HG03066 (cell line): ENCODE measurements around the gene RSPRY1.
"Not testable (repeated sequence)": the region's sequence is repeated elsewhere in the genome, so short reads cannot be mapped to it uniquely, and the experiment has no call there.

Experiments
- ATAC-seq: cut with Tn5 transposase; IDR thresholded peaks from one replicate; pipeline ENCODE4 v1.9.1; 2021; ENCODE audit warnings: low read depth; ENCODE audit not compliant: unreplicated experiment

The RSPRY1 gene

DNA sequence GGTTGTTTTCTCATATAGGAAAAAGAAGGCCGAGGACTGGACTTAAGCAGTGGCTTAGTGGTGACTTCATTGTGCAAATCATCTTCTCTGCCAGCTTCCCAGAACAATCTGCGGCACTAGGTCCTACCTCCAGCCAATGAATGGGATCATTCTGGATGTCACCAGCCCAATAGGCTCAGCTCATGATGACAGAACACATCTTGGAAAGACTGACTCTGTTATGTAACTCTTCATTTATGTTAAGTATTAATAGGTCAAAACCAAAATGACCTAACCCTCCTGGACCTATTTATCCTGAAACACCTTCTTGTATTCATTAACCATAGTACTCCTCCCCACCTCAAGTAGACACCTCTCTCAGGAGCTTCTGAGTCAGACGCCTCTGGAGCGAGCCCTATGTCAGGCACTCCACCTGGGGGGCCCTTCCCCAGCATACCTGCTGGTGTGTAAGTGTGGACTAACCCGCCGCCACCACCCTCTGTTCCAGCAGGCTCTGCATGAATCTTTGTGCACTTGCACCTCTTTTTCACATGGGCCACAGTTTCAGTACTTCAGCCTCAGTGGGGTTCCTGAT lies 66.1 kb downstream of the RSPRY1 start:
- ATAC-seq: no peak

DNA sequence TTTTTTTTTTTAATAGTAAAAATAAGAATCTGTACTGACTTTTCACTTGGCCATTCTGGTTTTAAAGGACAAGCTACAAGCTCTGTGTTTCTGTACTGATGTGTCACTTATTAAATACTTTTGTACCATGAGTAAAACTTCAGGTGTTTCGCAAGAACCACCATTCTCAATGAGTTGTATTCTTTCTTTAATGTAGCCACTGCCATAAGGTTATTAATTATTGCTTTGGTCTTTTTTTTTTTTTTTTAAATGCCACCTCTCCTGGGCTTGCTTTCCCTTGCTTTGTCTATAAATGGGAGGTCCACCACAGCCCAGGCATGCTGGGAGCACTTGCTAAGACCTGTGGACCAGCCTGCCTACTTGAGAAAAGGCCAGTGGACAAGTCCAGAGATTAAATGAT lies 67.3 kb downstream of the RSPRY1 start:
- no peak for ATAC-seq

DNA sequence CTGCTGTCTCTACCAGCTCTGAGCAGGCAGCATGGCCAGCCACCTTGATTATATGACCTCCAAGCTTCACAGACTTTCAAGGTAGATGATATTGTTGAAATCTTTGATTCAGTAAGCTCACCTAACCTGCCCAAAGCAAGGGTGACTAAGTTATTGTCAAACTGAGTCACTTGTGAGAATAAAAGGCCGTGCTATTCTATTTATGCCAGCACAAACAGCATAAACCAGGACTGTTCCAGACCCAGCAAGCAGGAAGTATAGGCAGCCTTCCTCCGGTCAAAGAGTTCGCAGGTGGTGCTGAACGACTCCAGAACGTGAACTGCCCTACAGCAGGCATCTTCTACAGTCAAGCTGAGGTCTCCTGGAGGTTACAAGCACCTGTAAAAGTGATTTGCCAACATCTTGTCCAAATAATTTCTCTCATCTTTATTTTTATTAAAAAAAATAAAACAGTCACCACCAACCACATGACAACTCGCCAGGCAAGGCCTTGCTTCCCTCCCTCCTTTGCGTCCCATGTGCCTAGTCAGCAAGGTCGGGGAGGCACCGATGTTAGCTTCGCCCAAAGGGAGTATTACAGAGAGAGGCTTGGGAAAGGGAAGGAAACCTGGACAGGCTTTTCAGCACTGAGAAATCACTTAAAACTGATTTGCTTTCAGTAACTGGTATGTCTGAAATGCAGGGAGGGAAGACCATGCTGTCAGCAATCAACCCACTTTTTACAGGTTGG lies 69.7 kb downstream of the RSPRY1 start:
- ATAC-seq: no peak

DNA sequence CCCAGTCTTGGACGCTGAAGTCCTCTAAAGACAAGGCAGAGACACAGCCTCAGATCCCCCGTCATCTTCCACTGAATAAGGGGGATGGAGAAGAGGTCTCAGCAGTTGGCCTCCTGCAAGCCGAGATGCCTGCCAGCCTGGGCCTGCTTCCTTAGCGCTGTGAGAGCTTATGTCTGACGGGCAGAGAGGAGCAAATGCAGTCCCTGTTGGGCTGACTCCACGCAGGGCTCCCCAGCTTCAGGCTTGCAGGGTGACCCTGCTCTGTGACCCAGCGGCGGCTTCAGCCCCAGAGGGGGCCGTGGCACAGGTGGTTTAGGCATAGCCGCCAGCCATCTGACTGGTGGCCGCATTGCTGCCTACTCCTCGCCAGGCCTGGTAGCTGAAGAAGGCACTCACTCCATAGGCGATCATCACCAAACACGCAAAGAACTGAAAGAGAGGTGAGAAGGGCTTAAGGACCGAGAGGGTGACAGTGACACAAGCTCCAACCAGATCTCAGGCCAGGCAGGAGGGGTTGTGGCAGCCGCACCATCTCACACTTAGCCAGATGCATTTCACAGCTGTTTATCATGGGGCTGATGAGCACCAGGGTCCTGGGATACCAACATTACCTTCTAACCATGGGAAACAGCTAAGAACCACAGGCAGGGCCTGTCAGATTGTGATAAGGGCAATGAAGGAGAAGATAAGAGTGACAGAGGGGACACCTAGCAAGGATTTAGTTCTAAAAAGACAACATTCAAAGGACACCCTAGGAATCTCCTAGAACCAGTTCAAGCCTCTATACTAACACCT lies 70.7 kb downstream of the RSPRY1 start:
- no peak for ATAC-seq

DNA sequence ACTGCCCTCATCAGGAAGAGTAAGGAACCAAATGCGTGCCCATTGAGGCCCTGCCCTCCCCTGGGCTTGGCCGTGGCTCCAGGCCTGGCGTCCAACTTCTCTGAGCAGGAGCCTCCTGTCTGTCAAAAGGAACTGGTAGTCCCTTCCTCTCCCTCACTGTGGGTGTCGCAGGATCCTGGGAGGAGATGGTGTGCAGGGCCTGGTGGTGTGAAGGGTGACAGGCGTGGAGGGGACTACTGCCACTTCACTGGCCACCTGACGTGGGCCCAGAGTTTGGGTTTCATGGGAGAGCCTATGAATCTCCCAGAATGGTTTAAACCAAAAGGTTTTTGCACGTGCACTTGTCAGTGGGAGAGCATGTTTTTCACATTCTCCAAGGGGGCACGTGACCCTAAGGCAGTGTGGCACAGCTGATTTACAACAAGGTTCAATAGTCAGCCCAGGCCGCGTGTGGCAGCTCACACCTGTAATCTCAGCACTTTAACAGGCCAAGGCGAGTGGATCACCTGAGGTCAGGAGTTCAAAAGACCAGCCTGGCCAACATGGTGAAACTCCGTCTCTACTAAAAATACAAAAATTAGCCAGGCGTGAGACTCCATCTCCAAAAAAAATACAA lies 71.4 kb downstream of the RSPRY1 start:
- ATAC-seq: no peak

DNA sequence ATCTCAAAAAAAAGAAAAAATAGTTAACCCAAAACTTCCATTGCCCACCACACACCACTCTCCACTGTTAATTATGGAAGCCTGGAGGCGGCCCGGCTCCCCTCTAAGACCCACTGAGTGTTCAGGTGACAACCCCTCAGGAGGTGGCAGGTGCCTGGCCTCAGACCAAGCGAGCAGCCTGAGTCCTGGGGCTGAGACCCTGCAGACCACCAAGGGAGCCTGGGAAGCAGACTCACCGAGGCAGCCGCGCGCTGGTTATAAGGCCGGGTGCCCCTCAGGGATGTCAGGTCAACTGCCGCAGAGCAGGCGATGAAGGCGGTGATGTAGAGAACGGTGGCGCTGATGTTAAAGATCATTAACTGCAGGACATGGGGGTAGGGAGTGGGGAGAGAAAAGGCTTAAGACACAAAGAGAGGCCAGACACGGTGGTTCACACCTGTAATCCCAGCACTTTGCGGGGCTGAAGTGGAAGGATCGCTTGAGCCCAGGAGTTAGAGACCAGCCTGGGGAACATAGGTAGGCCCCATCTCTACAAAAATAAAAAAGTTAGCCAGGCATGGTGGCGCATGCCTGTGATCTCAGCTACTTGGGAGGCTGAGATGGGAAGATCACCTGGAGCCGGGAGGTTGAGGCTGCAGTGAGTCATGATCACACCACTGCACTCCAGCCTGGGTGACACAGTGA lies 72.2 kb downstream of the RSPRY1 start:
- no peak for ATAC-seq

DNA sequence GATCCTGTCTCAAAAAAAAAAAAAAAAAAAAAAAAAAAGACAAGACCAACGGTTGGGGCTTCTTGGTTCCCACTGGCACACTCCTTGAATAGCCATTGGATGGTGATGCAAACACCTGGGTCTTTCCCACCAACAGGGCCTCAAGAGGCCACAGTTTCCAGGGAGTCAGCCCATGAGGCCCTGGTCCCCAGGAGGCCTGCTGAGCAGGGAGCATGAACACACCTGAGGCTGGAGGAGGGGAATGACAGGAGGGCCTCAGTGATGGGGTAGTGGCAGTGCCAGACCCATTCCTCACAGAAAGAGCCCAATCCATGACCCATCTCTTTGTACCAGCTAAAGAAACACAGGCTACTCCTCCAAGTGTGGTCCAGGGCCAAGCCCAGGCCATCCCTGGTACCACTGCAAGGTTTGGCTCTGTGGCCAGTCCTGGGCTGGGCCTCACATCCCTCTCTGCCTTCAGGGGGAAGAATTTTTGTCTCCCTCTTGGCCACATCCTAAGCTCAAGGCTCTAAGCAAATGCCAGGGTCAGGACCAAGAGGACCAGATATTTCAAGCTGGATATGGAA lies 72.9 kb downstream of the RSPRY1 start:
- ATAC-seq: no peak

DNA sequence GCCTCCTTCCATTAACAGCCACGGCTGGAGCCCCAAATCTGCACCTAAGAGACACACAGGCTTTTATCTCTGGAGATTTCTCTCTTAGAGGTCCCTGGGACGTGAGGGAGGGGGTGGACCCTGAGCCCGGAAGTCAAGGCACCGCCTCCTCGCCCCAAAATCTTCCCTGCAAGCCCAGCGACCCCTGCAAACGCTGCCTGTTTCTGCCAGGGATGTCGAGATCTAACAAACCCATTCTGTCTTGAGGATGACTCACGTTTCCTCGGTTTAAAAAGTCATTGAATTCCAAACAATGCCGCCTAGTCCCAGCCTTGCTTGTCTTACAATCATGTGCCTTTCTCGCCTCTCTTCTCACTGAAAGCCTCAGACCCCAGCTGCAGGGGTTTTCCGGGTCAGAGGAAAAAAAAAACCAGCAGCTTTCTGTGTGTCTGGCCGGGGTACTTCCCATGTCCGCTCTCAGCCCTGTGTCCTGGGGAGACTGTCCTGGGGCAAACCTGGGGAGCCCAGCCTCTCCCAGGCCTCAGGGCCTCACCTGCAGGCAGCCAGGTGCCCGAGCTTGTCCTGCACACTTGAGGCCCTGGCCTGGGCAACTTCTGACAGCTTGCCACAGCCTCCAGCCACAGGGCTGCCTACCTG lies 74.3 kb downstream of the RSPRY1 start:
- ATAC-seq: no peak

DNA sequence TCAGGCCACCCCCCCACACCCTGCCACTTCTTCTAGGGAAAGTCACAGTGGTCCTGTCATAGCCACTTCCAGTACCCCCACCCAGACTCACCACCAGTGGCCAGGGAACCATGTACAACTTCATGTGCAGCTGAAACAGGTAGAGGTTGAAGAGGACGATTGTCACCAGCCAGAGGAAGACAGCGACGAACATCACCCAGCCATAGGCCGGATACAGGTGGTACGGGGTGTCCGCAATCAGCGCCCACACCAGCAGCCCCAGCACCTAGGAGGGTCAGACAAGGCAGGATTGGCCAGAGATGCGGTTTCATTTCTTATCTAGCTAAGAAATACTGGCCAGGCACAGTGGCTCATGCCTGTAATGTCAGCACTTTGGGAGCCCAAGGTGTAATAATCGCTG lies 75.7 kb downstream of the RSPRY1 start:
- no peak for ATAC-seq

DNA sequence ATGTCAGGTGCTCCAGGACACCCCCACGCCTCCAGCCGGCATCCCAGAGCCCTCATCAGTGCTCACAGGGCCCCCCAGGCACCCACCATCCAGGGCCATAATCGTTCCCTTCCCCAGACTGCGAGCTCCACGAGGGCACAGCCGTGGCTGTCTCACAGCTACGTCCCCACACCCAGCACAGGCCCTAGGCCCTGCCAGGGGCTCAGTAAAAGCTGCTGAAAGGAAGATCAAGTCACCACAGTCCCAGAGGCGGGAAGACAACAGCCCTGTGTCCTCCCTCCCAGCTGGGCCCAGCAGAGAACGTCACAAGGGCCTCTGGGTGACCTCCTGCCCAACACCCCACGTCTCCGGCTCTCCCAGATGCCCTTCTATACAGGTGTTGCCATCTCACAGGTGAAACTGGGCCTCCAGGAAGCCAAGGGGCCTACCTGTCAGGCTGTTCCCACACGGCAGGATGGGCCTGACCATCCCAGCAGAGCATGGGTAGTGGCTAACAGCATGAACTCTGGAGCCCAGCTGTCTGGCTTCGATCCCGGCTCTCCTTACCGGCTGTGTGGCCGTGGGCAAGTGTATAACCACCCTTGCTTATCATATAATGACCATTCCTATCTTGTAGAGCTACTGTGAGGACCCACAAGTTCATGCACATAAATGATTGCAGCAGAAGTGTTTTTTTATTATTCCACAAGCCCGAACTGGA lies 76.9 kb downstream of the RSPRY1 start:
- no peak for ATAC-seq

DNA sequence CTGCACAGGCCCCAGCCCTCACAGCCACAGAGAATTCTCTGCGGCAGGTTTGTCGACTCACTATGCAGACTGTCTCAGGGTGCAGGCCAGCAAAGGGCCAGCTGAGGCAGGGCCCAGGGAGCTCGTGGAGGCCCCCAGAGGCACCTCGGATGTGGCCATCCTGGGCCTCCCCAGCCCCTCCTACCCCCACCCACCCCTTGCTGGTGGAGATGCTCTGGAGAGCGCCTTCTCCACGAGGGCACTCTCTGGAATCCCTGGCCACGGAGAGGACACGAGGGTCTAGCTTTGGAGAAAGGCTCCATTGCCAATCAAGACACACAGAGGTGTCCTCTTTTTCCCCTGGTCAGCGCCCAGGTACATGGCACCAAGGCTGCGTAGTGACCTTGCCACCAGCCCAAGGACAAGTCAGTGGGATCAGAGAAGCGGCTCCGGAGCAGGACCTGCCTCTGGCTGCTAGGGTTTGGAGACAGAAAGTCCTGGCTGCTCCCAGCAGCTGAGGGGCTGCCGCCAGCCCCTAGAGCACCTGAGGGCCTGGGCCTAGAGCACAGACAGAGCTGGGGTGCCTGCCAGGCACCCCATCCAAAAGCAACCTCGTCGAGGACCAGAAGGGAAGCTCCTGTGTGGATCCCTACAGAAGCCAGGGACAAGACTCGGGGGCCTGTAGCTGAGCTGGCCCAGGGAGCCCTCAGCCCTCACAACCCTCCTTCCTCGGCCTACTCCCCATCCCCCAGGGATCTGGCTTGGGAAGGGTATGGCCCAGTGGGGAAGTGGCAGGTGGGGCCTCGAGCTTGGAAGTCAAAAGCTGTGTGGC lies 77.6 kb downstream of the RSPRY1 start:
- ATAC-seq: no peak

DNA sequence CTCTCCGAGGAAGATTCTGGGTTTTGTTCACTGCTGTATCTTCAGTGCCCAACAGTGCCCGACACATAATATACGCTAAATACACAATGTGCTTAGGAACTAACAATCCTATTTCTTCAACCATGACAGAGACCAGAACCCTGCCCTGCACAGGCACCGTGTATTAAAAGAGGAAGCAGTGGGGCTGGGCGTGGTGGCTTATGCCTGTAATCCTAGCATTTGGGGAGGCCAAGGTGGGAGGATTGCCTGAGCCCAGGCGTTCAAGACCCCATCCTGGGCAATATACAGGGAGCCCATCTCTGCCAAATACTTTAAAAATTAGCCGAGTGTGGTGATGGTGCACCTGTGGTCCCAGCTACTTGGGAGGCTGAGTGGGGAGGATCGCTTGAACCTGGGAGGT lies 78.3 kb downstream of the RSPRY1 start:
- no peak for ATAC-seq

DNA sequence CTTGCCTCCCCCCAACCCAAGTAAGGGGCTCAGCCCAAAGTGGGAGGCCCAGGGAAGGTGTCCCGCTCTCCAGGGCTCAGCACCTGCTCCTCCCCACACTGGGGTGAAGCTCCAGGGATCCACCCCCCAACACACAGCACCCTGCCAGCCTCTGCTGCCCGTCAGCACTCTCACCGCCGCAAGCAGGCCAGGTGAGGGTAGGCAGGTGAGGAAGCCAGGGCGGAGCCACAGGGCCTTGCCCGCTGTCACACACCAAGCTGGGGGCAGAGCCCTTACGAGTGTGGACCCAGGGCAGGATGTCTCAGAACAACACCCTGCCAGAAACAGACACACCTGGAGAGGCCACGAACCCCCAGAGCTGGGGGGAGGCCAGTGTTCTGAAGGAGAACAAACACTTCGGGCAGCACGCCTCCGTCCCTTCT lies 78.8 kb downstream of the RSPRY1 start:
- no peak for ATAC-seq

DNA sequence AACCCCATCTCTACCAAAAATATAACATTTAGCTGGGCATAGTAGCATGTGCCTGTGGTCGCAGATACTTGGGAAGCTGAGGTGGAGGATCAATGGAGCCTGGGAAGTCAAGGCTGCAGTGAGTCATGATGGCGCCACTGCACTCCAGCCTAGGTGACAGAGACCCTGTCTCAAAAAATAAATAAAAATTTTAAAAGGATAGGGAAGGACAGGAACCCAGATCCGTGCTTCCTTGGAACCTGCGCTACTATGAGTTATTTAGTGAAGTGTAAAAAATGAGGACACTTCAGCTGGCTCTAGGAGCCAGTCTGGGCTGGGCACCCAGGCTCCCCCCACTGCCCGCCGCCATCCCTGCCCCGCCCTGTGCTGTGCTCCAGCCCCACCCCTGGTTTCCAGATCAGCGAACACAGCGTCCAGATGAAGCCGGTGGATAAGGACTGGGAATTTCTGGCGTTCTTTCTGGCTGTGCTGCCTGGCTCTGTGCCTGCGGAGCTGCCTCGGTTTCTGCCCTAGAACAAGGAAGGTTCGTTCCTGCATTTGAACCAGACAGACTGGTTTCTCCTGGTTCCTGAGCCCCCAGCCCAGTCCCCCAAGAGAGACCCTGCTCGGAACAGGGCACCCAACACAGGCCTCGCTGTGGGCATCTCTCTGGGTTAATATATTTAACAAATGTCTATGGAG lies 79.9 kb downstream of the RSPRY1 start:
- no peak for ATAC-seq

DNA sequence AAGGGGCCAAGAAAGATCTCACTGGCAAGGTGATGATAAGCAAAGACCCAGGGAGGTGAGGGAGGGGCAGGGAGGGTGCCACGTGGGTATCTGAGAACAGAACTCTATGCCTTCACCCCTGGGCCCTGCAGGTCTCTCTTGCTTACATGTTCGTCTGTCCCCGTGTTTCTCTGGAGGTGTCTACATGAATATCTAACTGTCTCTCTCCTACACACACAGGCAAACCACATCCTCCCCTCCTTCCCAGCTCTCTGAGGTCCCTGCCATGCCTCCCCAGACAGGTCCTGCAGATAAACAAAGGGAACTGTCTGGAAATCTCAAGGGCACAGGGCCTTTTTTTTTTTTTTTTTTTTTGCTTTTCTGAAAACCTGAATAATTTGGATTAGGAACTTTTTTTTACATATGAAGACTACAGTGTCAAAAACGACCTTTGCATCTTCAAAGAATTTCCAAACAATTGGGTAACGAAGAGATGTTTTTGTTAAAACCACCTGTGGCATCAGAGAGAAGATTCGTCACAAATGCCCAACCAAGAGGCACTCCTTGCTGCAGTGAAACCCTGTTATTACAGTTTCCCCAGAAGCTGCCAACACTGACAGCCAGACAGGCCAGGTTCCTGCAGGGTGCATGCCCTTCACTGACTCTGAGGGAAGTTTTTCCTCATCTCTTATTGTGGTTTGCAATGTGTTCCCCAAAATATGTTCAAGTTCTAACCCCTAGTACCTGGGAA lies 80.6 kb downstream of the RSPRY1 start:
- no peak for ATAC-seq

DNA sequence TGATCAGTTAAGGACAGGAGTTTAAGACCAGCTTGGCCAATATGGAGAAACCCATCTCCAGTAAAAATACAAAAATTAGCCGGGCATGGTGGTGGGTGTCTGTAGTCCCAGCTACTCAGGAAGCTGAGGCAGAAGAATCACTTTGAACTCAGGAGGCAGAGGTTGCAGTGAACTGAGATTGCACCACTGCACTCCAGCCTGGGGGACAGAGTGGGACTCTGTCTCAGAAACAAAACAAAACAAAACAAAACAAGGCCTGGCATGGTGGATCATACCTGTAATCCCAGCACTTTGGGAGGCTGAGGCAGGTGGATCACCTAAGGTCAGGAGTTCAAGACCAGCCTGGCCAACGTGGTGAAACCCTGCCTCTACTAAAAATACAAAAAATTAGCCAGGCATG lies 81.2 kb downstream of the RSPRY1 start:
- ATAC-seq: not testable (repeated sequence)
